Ovary (tissue), 9 donors: ENCODE measurements around the gene ARHGAP22. TPM values are rescaled to one million over a fixed set of nuclear protein-coding genes. Genes with fewer than 3 reads are reported as not detected.

Experiments used
- DNase-seq, 5 donors: peaks; one replicate each; pipeline ENCODE4 v3.0.0-alpha.2; 2019 to 2020
- H3K27ac ChIP-seq, 2 donors: fragments of 200-600 bp; one replicate each; pipeline versions ENCODE4 v1.5.1 to v1.8.0; 2019 to 2022
- H3K27me3 ChIP-seq: fragments of 200-600 bp; one replicate; pipeline ENCODE4 v1.8.0; 2022
- H3K36me3 ChIP-seq: fragments of 200-600 bp; sonication (generic); one replicate; pipeline ENCODE4 v1.5.1; 2019
- H3K4me1 ChIP-seq: one replicate; pipeline ENCODE4 v1.8.1; 2013; ENCODE audit warnings: mild to moderate bottlenecking, moderate library complexity; ENCODE audit not compliant: insufficient read depth
- H3K4me3 ChIP-seq: fragments of 200-600 bp; sonication (generic); one replicate; pipeline ENCODE4 v1.5.1; 2017
- H3K9me3 ChIP-seq, 2 donors: fragments of 200-600 bp in 1 of 2; sonication (generic) in 1 of 2; one replicate each; pipeline versions ENCODE4 v1.5.1 to v1.8.1; 2013 to 2019; ENCODE audit warnings: mild to moderate bottlenecking in 1 of 2, moderate library complexity in 1 of 2
- EP300 ChIP-seq: sonication (generic); formaldehyde crosslinking; IDR thresholded peaks from one replicate; pipeline ENCODE4 v1.6.1; 2017; ENCODE audit warnings: antibody characterized with exemption
- POLR2A ChIP-seq: fragments of 450-650 bp; IDR thresholded peaks from one replicate; pipeline ENCODE4 v1.6.1; 2017; ENCODE audit warnings: antibody characterized with exemption, mild to moderate bottlenecking, moderate library complexity
- WGBS, 3 donors: extraction: QIAGEN DNeasy Blood & Tissue Kit in 1 of 3; methylation state at CpG; one replicate each; pipeline versions ENCODE4 v1.1.5 to v1.1.7; 2013 to 2017; 5-methylcytosine and 5-hydroxymethylcytosine counted together
- intact Hi-C, 4 donors: fragments of 100-400 bp; cut with DNase I; formaldehyde crosslinking; loops; one replicate each; pipeline versions ENCODE4 v1.11.0 to v1.15.1; 2022 to 2023
- polyA plus RNA-seq, 2 donors: library from polyadenylated mRNA; stranded (reverse); fragments of 200-250 nt in 1 of 2; fragments of 350-450 nt in 1 of 2; fragmentation: Illumina TruSeq in 1 of 2; extraction: RNeasy Lipid Tissue Mini Kit (QIAGEN cat#74804) in 1 of 2; gene quantifications; one replicate each; pipeline ENCODE4 v1.2.3, GENCODE V29; 2013 to 2014
- total RNA-seq, 7 donors: library from RNA; depleted of rRNA in 2 of 7; stranded (reverse); fragments of >200 nt in 2 of 7; fragmentation: NEBNext Ultra II Directional in 3 of 7; extraction: Animal tissue kit (Norgen Biotek cat#: 25700) in 3 of 7; gene quantifications; one replicate each; pipeline versions ENCODE4 v1.1.0 to v1.2.4, GENCODE V29; 2016 to 2023
- TF ChIP-seq, protein P1 (sequence below), 3 donors: fragments of 450-650 bp in 2 of 3; fragments of 200-600 bp in 1 of 3; IDR thresholded peaks; one replicate each; pipeline versions ENCODE4 v1.5.1 to v1.8.0; 2016 to 2022; ENCODE audit warnings: antibody characterized with exemption in 3 of 3, mild to moderate bottlenecking in 1 of 3
- donor health status: DM: no; HTN: no; CAD: no; lungs with moderate emphysema.
- donor health status: DM: no; HTN: no; CAD: no.
- donor health status: Bipolar disorder and iron deficiency.
- donor health status: DM: yes; HTN: yes; CAD: no.
- donor health status: DM: no; HTN: no; CAD: no.
- donor health status: DM: yes; HTN: yes; CAD: no.

The ARHGAP22 gene
- total and polyA plus RNA-seq, 9 donors: 3.9 to 14.3 (median 5.7) TPM

- Histone ChIP-seq H3K27me3 (no peaks in the 10 kb centered on the region), H3K4me3 (no peak overlapping the region), H3K4me1 (peaks cover 31% of the 10 kb centered on the region), H3K36me3 (no peaks in the 10 kb centered on the region), H3K27ac (peak overlapping the region in 1 of 2 donors; percentile 78), H3K9me3 (no peaks in the 10 kb centered on the region)
- TF ChIP-seq EP300 (no peak), POLR2A (no peak)
- TF ChIP-seq, protein P1, sequence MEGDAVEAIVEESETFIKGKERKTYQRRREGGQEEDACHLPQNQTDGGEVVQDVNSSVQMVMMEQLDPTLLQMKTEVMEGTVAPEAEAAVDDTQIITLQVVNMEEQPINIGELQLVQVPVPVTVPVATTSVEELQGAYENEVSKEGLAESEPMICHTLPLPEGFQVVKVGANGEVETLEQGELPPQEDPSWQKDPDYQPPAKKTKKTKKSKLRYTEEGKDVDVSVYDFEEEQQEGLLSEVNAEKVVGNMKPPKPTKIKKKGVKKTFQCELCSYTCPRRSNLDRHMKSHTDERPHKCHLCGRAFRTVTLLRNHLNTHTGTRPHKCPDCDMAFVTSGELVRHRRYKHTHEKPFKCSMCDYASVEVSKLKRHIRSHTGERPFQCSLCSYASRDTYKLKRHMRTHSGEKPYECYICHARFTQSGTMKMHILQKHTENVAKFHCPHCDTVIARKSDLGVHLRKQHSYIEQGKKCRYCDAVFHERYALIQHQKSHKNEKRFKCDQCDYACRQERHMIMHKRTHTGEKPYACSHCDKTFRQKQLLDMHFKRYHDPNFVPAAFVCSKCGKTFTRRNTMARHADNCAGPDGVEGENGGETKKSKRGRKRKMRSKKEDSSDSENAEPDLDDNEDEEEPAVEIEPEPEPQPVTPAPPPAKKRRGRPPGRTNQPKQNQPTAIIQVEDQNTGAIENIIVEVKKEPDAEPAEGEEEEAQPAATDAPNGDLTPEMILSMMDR (IDR thresholded peaks at IDR 0.05): no peak
- 84 to 87% (median 87%) methylated on average over 2 of the region's 2 CpGs for WGBS, 3 donors
- DNase-seq: peak in 1 of 5 donors; percentile 19
- intact Hi-C loops: loop anchor here in 2 of 4 donors (10.0 kb wide), 1 partner anchor 136 kb away; no protein-coding TSS in a partner anchor
Measured at GRCh38 chr10:48501226-48501625, 103.6 kb downstream of the ARHGAP22 start.

DNA sequence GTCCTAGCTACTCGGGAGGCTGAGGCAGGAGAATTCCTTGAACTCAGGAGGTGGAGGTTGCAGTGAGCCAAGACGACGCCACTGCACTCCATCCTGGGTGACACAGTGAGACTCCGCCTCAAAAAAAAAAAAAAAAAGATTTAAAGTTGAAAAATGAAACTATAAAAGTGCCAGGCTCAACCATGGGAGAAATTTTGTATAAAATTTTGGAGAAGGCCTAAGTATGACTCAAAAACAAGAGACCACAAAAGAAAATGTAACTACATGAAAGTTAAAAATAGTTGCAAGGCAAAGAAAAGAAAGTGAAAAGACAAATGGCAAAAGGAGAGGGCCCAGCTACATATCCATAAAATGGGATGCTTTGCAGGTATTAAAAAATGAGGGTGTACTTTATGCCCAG is 104.1 kb downstream of the ARHGAP22 start:
- Histone ChIP-seq H3K4me1 (peaks cover 31% of the 10 kb centered on the region), H3K27me3 (no peaks in the 10 kb centered on the region), H3K36me3 (no peaks in the 10 kb centered on the region), H3K9me3 (no peaks in the 10 kb centered on the region), H3K4me3 (no peak overlapping the region), H3K27ac (peak overlapping the region in 1 of 2 donors; percentile 78)
- WGBS, 3 donors: 90 to 94% (median 92%) methylated on average over 4 of the region's 4 CpGs
- DNase-seq: no peak
- intact Hi-C loops: loop anchor here in 2 of 4 donors (10.0 kb wide), 1 partner anchor 136 kb away; no protein-coding TSS in a partner anchor
- TF ChIP-seq EP300 (no peak), POLR2A (no peak)
- TF ChIP-seq, protein P1 (IDR thresholded peaks at IDR 0.05): no peak

DNA sequence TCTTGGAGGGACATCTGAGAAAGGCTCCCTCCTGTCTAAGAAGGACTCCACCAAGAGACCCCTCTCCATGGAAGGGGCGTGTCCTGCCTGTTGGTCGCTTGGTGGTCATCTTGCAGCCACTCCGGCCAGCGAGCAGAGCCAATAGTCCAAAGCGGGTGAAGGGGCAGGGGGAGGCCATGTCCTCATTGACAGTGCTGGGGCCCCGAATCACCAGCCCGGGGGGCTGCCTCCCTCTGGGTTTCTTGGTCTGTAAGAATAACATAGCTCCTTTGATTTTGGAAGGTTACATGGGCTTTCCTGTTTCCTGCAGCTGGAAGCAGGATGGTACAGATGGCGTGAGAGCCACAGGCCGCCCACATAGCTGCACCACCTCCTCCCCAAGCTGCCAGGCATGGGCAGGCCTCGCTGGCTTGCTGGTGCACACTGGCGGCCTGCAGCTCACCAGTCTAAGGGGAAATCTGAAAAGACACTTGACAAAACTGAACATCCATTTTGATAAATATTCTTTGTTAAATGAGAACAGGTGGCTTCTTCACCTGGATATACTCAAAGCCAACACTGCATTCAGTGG is 105.8 kb downstream of the ARHGAP22 start:
- intact Hi-C loops: no loop called here
- no peak overlapping the region for H3K27ac ChIP-seq
- peak in 1 of 5 donors; percentile 24 for DNase-seq
- peaks cover 25% of the 10 kb centered on the region for H3K4me1 ChIP-seq
- no peaks in the 10 kb centered on the region for H3K27me3 ChIP-seq
- no peak overlapping the region for H3K4me3 ChIP-seq
- TF ChIP-seq EP300 (no peak), POLR2A (no peak)
- TF ChIP-seq, protein P1 (IDR thresholded peaks at IDR 0.05): no peak
- no peaks in the 10 kb centered on the region for H3K36me3 ChIP-seq
- WGBS, 3 donors: 93 to 97% (median 93%) methylated on average over 11 of the region's 11 CpGs
- H3K9me3 ChIP-seq: no peaks in the 10 kb centered on the region

GRCh38 chr10:48497780-48498770 is 106.8 kb downstream of the ARHGAP22 start:
- H3K27ac ChIP-seq: peak overlapping the region in 1 of 2 donors; percentile 43
- 86 to 93% (median 88%) methylated on average over 16 to 17 of the region's 17 CpGs for WGBS, 3 donors
- DNase-seq: peak in 1 of 5 donors; percentile 36
- no peaks in the 10 kb centered on the region for H3K36me3 ChIP-seq
- no peaks in the 10 kb centered on the region for H3K9me3 ChIP-seq
- peaks cover 18% of the 10 kb centered on the region for H3K4me1 ChIP-seq
- TF ChIP-seq, protein P1 (IDR thresholded peaks at IDR 0.05): no peak
- TF ChIP-seq POLR2A: no peak
- no peak for TF ChIP-seq EP300
- intact Hi-C loops: no loop called here
- H3K27me3 ChIP-seq: no peaks in the 10 kb centered on the region
- no peak overlapping the region for H3K4me3 ChIP-seq
